ENCODE results near the gene TCEAL7. TPM values are rescaled to one million over a fixed set of nuclear protein-coding genes. Genes with fewer than 3 reads are reported as not detected.

TCEAL7 gene
- total and polyA plus RNA-seq, 2 experiments from 2014 or later, result 7.3 to 17.2 TPM

- Mint-ChIP-seq H3K4me3 (peak overlapping the region; percentile 86), H3K4me1 (peaks cover 10% of the 10 kb centered on the region), H3K27me3 (ENCODE audit: insufficient read depth, low read depth, poor library complexity) (peaks cover 2% of the 10 kb centered on the region), H3K9me3 (no peaks in the 10 kb centered on the region; the same call in 2 of the 3 replicates), H3K36me3 (ENCODE audit: low read depth) (peaks cover 33% of the 10 kb centered on the region), H3K27ac (peak overlapping the region; percentile 96)
- peak overlapping the region; percentile 58 for H3K4me3 ChIP-seq
- peak overlapping the region; percentile 94 for H3K27ac ChIP-seq (ENCODE audit: low read depth)
- DNase-seq (ENCODE audit: low spot score) (peak; percentile 72), ATAC-seq (peak; percentile 71)
- no peaks in the 10 kb centered on the region for H4K20me1 ChIP-seq (replicated peaks; ENCODE audit: insufficient read depth)
- H3K4me1 ChIP-seq (ENCODE audit: insufficient read depth), result peaks cover 10% of the 10 kb centered on the region
- peak overlapping the region; percentile 81 for H3K4me2 ChIP-seq
- no peaks in the 10 kb centered on the region for H3K9me2 ChIP-seq (ENCODE audit: insufficient read depth)
- TF ChIP-seq EZH2 (IDR thresholded peaks at IDR 0.05; ENCODE audit: low read depth, unreplicated experiment), result no peak
- no peak for TF ChIP-seq ZNF331 (CRISPR knock-in tag; IDR thresholded peaks at IDR 0.05; ENCODE audit: low read depth)
- TF ChIP-seq REST (IDR thresholded peaks at IDR 0.05; ENCODE audit: unreplicated experiment), result no peak
- TF ChIP-seq EZH2phosphoT487 (IDR thresholded peaks at IDR 0.05; ENCODE audit: unreplicated experiment), result no peak
- TF ChIP-seq CREB1 (CRISPR knock-in tag; IDR thresholded peaks at IDR 0.05; ENCODE audit: low read depth), result no peak
- no peaks in the 10 kb centered on the region for H3K27me3 ChIP-seq (ENCODE audit: insufficient read depth)
- no peak overlapping the region for H2AFZ ChIP-seq
- peaks cover 7% of the 10 kb centered on the region; the same call in 1 of the 2 replicates for H3K36me3 ChIP-seq (ENCODE audit: insufficient read depth)
- H3F3A ChIP-seq (replicated peaks; ENCODE audit: low read depth), result no peaks in the 10 kb centered on the region
- H3K79me2 ChIP-seq (replicated peaks; ENCODE audit: insufficient read depth), result peaks cover 10% of the 10 kb centered on the region
Measured at GRCh38 chrX:103376979-103377324, 46.9 kb downstream of the TCEAL7 start.

- no peaks in the 10 kb centered on the region for H3K27me3 Mint-ChIP-seq (ENCODE audit: insufficient read depth, low read depth, poor library complexity)
- peaks cover 10% of the 10 kb centered on the region for H3K4me1 ChIP-seq (ENCODE audit: insufficient read depth)
- H3K4me3 Mint-ChIP-seq, result peak overlapping the region; percentile 34; the same call in 1 of the 3 replicates
- H3F3A ChIP-seq (replicated peaks; ENCODE audit: low read depth), result no peaks in the 10 kb centered on the region
- H3K4me1 Mint-ChIP-seq, result peaks cover 8% of the 10 kb centered on the region
- H3K27me3 ChIP-seq (ENCODE audit: insufficient read depth), result no peaks in the 10 kb centered on the region
- H3K9me3 Mint-ChIP-seq, result no peaks in the 10 kb centered on the region; the same call in 2 of the 3 replicates
- H3K79me2 ChIP-seq (replicated peaks; ENCODE audit: insufficient read depth), result peaks cover 10% of the 10 kb centered on the region
- peaks cover 7% of the 10 kb centered on the region; the same call in 1 of the 2 replicates for H3K36me3 ChIP-seq (ENCODE audit: insufficient read depth)
- H3K27ac Mint-ChIP-seq, result no peak overlapping the region; the same call in 1 of the 2 replicates
- H3K9me2 ChIP-seq (ENCODE audit: insufficient read depth), result no peaks in the 10 kb centered on the region
- H3K4me3 ChIP-seq, result no peak overlapping the region
- no peak for ATAC-seq
- peaks cover 33% of the 10 kb centered on the region for H3K36me3 Mint-ChIP-seq (ENCODE audit: low read depth)
- no peaks in the 10 kb centered on the region for H4K20me1 ChIP-seq (replicated peaks; ENCODE audit: insufficient read depth)
- H3K4me2 ChIP-seq, result no peak overlapping the region
- peak overlapping the region; percentile 80 for H3K27ac ChIP-seq (ENCODE audit: low read depth)
- no peak overlapping the region for H2AFZ ChIP-seq
- DNase-seq (ENCODE audit: low spot score), result no peak
- no peak for TF ChIP-seq NANOG (IDR thresholded peaks at IDR 0.05; ENCODE audit: borderline replicate concordance)
- no peak for TF ChIP-seq ZNF462 (CRISPR knock-in tag; IDR thresholded peaks at IDR 0.05)
- no peak for TF ChIP-seq EZH2 (IDR thresholded peaks at IDR 0.05; ENCODE audit: low read depth, unreplicated experiment)
- no peak for TF ChIP-seq STAT1 (IDR thresholded peaks at IDR 0.05; ENCODE audit: unreplicated experiment)
- no peak for TF ChIP-seq CTCF (conservative IDR thresholded peaks at IDR 0.05; ENCODE audit: low read depth in 2 of 2)
- no peak for TF ChIP-seq CREB1 (CRISPR knock-in tag; IDR thresholded peaks at IDR 0.05; ENCODE audit: low read depth)
Measured at GRCh38 chrX:103378990-103379389, 49.0 kb downstream of the TCEAL7 start.

All from GM23338 (cell line).